Measurements from ENCODE around the gene FSCN2. TPM values are rescaled to one million over a fixed set of nuclear protein-coding genes. Genes with fewer than 3 reads are reported as not detected.

FSCN2 gene
- total RNA-seq, 4 donors from 2014 or later: 9.7 to 20.7 (median 17.0) TPM

- Histone ChIP-seq H3K4me1 (peaks cover 0 to 28% of the 10 kb centered on the region in 2 donors), H3K4me3 (replicated peaks in 1 of 3) (no peak overlapping the region), H3K36me3 (no peaks in the 10 kb centered on the region), H3K27ac (no peak overlapping the region), H3K9me3 (no peaks in the 10 kb centered on the region), H3K27me3 (no peaks in the 10 kb centered on the region)
- no peak for DNase-seq
- intact Hi-C loops (cut with DNase I): no loop called here
- 72 to 85% methylated on average over 12 to 13 of the region's 21 CpGs for WGBS, 2 donors
- TF ChIP-seq POLR2A (IDR thresholded peaks at IDR 0.05): no peak
- no peak for TF ChIP-seq CTCF (IDR thresholded peaks at IDR 0.05)
Measured at GRCh38 chr17:81533339-81534141, 5.4 kb downstream of the FSCN2 start.

- Histone ChIP-seq H3K9me3 (no peaks in the 10 kb centered on the region), H3K27ac (no peak overlapping the region), H3K4me3 (replicated peaks in 1 of 3) (no peak overlapping the region), H3K27me3 (no peaks in the 10 kb centered on the region), H3K4me1 (peaks cover 0 to 19% of the 10 kb centered on the region in 2 donors), H3K36me3 (no peaks in the 10 kb centered on the region)
- DNase-seq: no peak
- no peak for TF ChIP-seq CTCF (IDR thresholded peaks at IDR 0.05)
- no peak for TF ChIP-seq POLR2A (IDR thresholded peaks at IDR 0.05)
- intact Hi-C loops (cut with DNase I): no loop called here
- 82 to 85% methylated on average over 3 to 5 of the region's 6 CpGs for WGBS, 2 donors
Measured at GRCh38 chr17:81534157-81535006, 6.2 kb downstream of the FSCN2 start.

GRCh38 chr17:81535007-81535328 lies 6.8 kb downstream of the FSCN2 start:
- no peak for DNase-seq
- Histone ChIP-seq H3K36me3 (no peaks in the 10 kb centered on the region), H3K27me3 (no peaks in the 10 kb centered on the region), H3K9me3 (no peaks in the 10 kb centered on the region), H3K4me1 (peaks cover 0 to 18% of the 10 kb centered on the region in 2 donors), H3K27ac (no peak overlapping the region), H3K4me3 (replicated peaks in 1 of 3) (no peak overlapping the region)
- intact Hi-C loops (cut with DNase I): no loop called here
- 81 to 100% methylated on average over 4 to 5 of the region's 5 CpGs for WGBS, 2 donors
- TF ChIP-seq CTCF (IDR thresholded peaks at IDR 0.05) (no peak), POLR2A (IDR thresholded peaks at IDR 0.05) (no peak)

GRCh38 chr17:81535480-81536298 lies 7.5 kb downstream of the FSCN2 start:
- Histone ChIP-seq H3K9me3 (no peaks in the 10 kb centered on the region), H3K27me3 (no peaks in the 10 kb centered on the region), H3K36me3 (peaks cover 0 to 7% of the 10 kb centered on the region in 2 donors), H3K4me1 (peaks cover 0 to 11% of the 10 kb centered on the region in 2 donors), H3K27ac (no peak overlapping the region), H3K4me3 (replicated peaks in 1 of 3) (no peak overlapping the region)
- intact Hi-C loops (cut with DNase I): no loop called here
- TF ChIP-seq POLR2A (IDR thresholded peaks at IDR 0.05): no peak
- TF ChIP-seq CTCF (IDR thresholded peaks at IDR 0.05): no peak
- 68 to 99% methylated on average over 8 to 11 of the region's 13 CpGs for WGBS, 2 donors
- DNase-seq: no peak
